Measurements from ENCODE around the gene SYNPO2.

DNA sequence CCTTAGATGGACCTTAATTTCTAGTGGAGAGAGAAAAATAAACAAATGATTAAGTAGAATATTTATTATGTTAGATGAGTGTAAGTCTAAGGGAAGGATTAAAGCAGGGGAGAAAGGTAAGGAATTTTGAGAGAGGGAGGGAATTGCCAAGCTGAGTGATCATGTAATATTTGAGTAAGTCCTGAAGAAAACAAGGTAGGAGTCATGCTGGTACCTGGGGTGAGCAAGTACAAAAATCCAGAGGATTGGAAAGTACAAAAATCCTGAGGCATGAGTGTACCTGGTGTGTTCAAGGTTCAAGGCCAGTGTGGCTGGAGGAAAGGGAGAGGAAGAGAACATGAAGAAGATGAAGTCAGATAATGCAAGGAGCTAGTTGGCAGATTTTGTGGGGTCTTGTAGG is 159.8 kb downstream of the SYNPO2 start:
- TF ChIP-seq, protein P1, sequence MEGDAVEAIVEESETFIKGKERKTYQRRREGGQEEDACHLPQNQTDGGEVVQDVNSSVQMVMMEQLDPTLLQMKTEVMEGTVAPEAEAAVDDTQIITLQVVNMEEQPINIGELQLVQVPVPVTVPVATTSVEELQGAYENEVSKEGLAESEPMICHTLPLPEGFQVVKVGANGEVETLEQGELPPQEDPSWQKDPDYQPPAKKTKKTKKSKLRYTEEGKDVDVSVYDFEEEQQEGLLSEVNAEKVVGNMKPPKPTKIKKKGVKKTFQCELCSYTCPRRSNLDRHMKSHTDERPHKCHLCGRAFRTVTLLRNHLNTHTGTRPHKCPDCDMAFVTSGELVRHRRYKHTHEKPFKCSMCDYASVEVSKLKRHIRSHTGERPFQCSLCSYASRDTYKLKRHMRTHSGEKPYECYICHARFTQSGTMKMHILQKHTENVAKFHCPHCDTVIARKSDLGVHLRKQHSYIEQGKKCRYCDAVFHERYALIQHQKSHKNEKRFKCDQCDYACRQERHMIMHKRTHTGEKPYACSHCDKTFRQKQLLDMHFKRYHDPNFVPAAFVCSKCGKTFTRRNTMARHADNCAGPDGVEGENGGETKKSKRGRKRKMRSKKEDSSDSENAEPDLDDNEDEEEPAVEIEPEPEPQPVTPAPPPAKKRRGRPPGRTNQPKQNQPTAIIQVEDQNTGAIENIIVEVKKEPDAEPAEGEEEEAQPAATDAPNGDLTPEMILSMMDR (optimal IDR thresholded peaks at IDR 0.05 in 1 of 3, IDR thresholded peaks at IDR 0.05 in 1 of 3, conservative IDR thresholded peaks at IDR 0.05 in 1 of 3; ENCODE audit: extremely low read depth in 1 of 3, insufficient read depth in 2 of 3, low read length in 3 of 3) = no peak
- no peak for TF ChIP-seq EZH2 (IDR thresholded peaks at IDR 0.05; ENCODE audit: low read length)
